K562 (cell line): ENCODE data around the gene SMAD4. TPM values are rescaled to one million over a fixed set of nuclear protein-coding genes. Genes with fewer than 3 reads are reported as not detected.

Source experiments
- ATAC-seq: fragments of 200-7000 bp; cut with Tn5 transposase; 3 replicates; pipeline ENCODE4 v1.9.1; 2020; ENCODE audit warnings: moderate library complexity
- BruUV-seq: library from RNA; stranded (reverse); fragments of 400-500 nt; replicated peaks from 2 replicates; lab custom pipeline; 2021; lab: Mats Ljungman, UMichigan
- CTCF ChIA-PET: fragments of 300-600 bp; formaldehyde crosslinking; extraction: SDS; loops from one replicate; lab custom pipeline; 2021; ENCODE audit warnings: low intra/inter-chr PET ratio; lab: Yijun Ruan, JAX
- POLR2A ChIA-PET: fragments of 300-600, 350-650 bp; sonication (Branson Sonifier 250); formaldehyde crosslinking; extraction: SDS; loops from one replicate; lab custom pipeline; 2021; ENCODE audit warnings: antibody characterized with exemption, inconsistent platforms; lab: Yijun Ruan, JAX
- DNase-seq, 4 experiments: peaks; one replicate each; pipeline versions ENCODE4 v3.0.0 to v3.0.0-alpha.2; 2011 to 2018; ENCODE audit warnings: low spot score in 3 of 4, mixed read lengths in 3 of 4; ENCODE audit errors: extremely low read depth in 1 of 4
- FAIRE-seq: peaks from 2 replicates; lab custom pipeline; 2011; peaks lifted over from hg19 to GRCh38; lab: Jason Lieb, UNC
- H2AFZ ChIP-seq: 2 replicates; pipeline ENCODE4 v1.6.0; 2011; ENCODE audit warnings: low read depth, low read length, control low read depth, inconsistent platforms
- H3K27ac ChIP-seq: fragments of 200-600 bp; 3 replicates; pipeline ENCODE4 v1.8.0; 2011; ENCODE audit warnings: low read depth, mild to moderate bottlenecking, control low read depth, inconsistent platforms, low read length, moderate library complexity, mixed read lengths; ENCODE audit errors: extremely low read depth
- H3K27me3 ChIP-seq, 2 experiments: fragments of 300-600 bp in 1 of 2; 2 replicates in 1 of 2; 3 replicates in 1 of 2; pipeline versions ENCODE4 v1.6.0 to v1.8.0; 2011; ENCODE audit warnings: inconsistent platforms in 2 of 2, low read length in 2 of 2, mild to moderate bottlenecking in 1 of 2, mixed read lengths in 1 of 2, moderate library complexity in 1 of 2; ENCODE audit not compliant: control insufficient read depth in 2 of 2, insufficient read depth in 2 of 2
- H3K36me3 ChIP-seq: fragments of 300-600 bp; 3 replicates; pipeline ENCODE4 v1.8.0; 2011; ENCODE audit warnings: mild to moderate bottlenecking, low read length, inconsistent platforms; ENCODE audit not compliant: control insufficient read depth, insufficient read depth
- H3K4me1 ChIP-seq, 2 experiments: fragments of 200-600 bp in 1 of 2; replicated peaks in 1 of 2; 2 replicates in 1 of 2; 3 replicates in 1 of 2; pipeline versions ENCODE4 v1.5.1 to v1.8.0; 2011; ENCODE audit warnings: inconsistent platforms in 2 of 2, low read length in 2 of 2, mild to moderate bottlenecking in 1 of 2, mixed read lengths in 1 of 2, moderate library complexity in 1 of 2; ENCODE audit not compliant: control insufficient read depth in 2 of 2, insufficient read depth in 2 of 2
- H3K4me2 ChIP-seq: 2 replicates; pipeline ENCODE4 v1.6.1; 2011; ENCODE audit warnings: low read length, control low read depth, inconsistent platforms, mixed read lengths; ENCODE audit not compliant: insufficient read depth
- H3K4me3 ChIP-seq: fragments of 200-600 bp; sonication (generic), shearing (Covaris generic); 2 replicates; pipeline ENCODE4 v1.5.1; 2016; ENCODE audit warnings: control low read depth, inconsistent platforms
- H3K79me2 ChIP-seq: fragments of 200-600 bp; 3 replicates; pipeline ENCODE4 v1.8.0; 2011; ENCODE audit warnings: low read length, inconsistent platforms; ENCODE audit not compliant: control insufficient read depth, insufficient read depth
- H3K9ac ChIP-seq, 2 experiments: 2 replicates each; pipeline versions ENCODE4 v1.6.0 to v1.6.1; 2011; ENCODE audit warnings: low read depth in 2 of 2, low read length in 2 of 2, control low read depth in 1 of 2, inconsistent platforms in 1 of 2, mild to moderate bottlenecking in 1 of 2, mixed read lengths in 1 of 2; ENCODE audit not compliant: insufficient read depth in 1 of 2
- H3K9me1 ChIP-seq: one replicate; pipeline ENCODE4 v1.6.0; 2011; ENCODE audit warnings: inconsistent platforms, mild to moderate bottlenecking, low read length, moderate library complexity; ENCODE audit not compliant: control insufficient read depth, insufficient read depth
- H3K9me3 ChIP-seq: replicated peaks from 2 replicates; pipeline ENCODE4 v1.5.1; 2011; ENCODE audit warnings: low read depth, low read length, inconsistent platforms; ENCODE audit not compliant: control insufficient read depth, insufficient read depth
- H4K20me1 ChIP-seq: replicated peaks from 2 replicates; pipeline ENCODE4 v1.6.1; 2011; ENCODE audit warnings: low read length, inconsistent platforms, mixed read lengths; ENCODE audit not compliant: control insufficient read depth, insufficient read depth
- CEBPG ChIP-seq, 3 experiments: fragments of 200-800 bp in 1 of 3; sonication (Bioruptor generic) in 1 of 3; sonication (generic) in 1 of 3; formaldehyde crosslinking in 1 of 3; IDR thresholded peaks in 2 of 3; conservative IDR thresholded peaks in 1 of 3; 2 replicates each; pipeline versions ENCODE4 v1.6.1 to v1.8.0; 2016 to 2022; ENCODE audit warnings: missing compliant biosample characterization in 2 of 3, missing genetic modification characterization in 2 of 3, mild to moderate bottlenecking in 1 of 3, missing genetic modification reagents in 1 of 3
- KDM2B ChIP-seq: fragments of 250-450 bp; sonication (Bioruptor Pico); IDR thresholded peaks from 2 replicates; pipeline ENCODE4 v1.8.0; 2021; ENCODE audit warnings: mild to moderate bottlenecking, moderate library complexity
- MECOM ChIP-seq: fragments of 250-450 bp; sonication (Bioruptor Pico); IDR thresholded peaks from 2 replicates; pipeline ENCODE4 v1.8.0; 2022; ENCODE audit warnings: inconsistent platforms
- SMARCE1 ChIP-seq: fragments of 450-650 bp; IDR thresholded peaks from 2 replicates; pipeline ENCODE4 v1.7.1; 2016; ENCODE audit warnings: mild to moderate bottlenecking
- ZBTB26 ChIP-seq: fragments of 450-650 bp; formaldehyde crosslinking; IDR thresholded peaks from 2 replicates; pipeline ENCODE4 v1.4.0; 2022; ENCODE audit warnings: missing genetic modification characterization
- ZBTB40 ChIP-seq, 2 experiments: fragments of 450-650 bp in 1 of 2; sonication (generic) in 1 of 2; formaldehyde crosslinking in 1 of 2; IDR thresholded peaks; 2 replicates each; pipeline versions ENCODE4 v1.7.1 to v1.9.0; 2016 to 2022; ENCODE audit warnings: inconsistent platforms in 1 of 2, mild to moderate bottlenecking in 1 of 2, missing genetic modification reagents in 1 of 2
- ZNF184 ChIP-seq: sonication (generic); formaldehyde crosslinking; IDR thresholded peaks from 2 replicates; pipeline ENCODE4 v1.5.0; 2020; ENCODE audit warnings: missing genetic modification reagents
- ZNF507 ChIP-seq: conservative IDR thresholded peaks from 2 replicates; pipeline ENCODE4 v1.6.1; 2017; ENCODE audit warnings: missing genetic modification characterization, missing compliant biosample characterization
- ZNF551 ChIP-seq: fragments of 250-450 bp; sonication (Bioruptor Pico); IDR thresholded peaks from 2 replicates; pipeline ENCODE4 v1.5.0; 2021; ENCODE audit warnings: mild to moderate bottlenecking, moderate library complexity
- WGBS: fragments of 100-300 bp; shearing (Covaris generic); methylation state at CpG from one replicate; pipeline ENCODE4 v1.1.6; 2016; ENCODE audit warnings: low coverage, mixed read lengths; ENCODE audit not compliant: insufficient coverage; ENCODE audit errors: missing lambda C conversion rate; 5-methylcytosine and 5-hydroxymethylcytosine counted together
- in situ Hi-C: fragments of 300-500 bp; cut with MboI; formaldehyde crosslinking; loops from 4 replicates; pipeline ENCODE4 v1.15.0; 2018; ENCODE audit warnings: inconsistent platforms, mixed read lengths
- intact Hi-C: fragments of 100-400 bp; cut with micrococcal nuclease; formaldehyde crosslinking; loops from 2 replicates; pipeline ENCODE4 v1.14.2; 2022
- polyA plus RNA-seq, 8 experiments: library from polyadenylated mRNA; depleted of rRNA in 4 of 8; stranded (reverse) in 5 of 8; unstranded in 3 of 8; fragments of >200 nt; fragmentation: Nextera tagmentation in 2 of 8; fragmentation: Illumina TruSeq in 1 of 8; extraction: Ambion mirVana in 2 of 8; extraction: Trizol in 1 of 8; gene quantifications; 2 replicates each; pipeline versions ENCODE4 v1.2.1 to v1.2.3, GENCODE V29; 2011 to 2014; ENCODE audit warnings: inconsistent platforms in 1 of 8, missing spikeins in 1 of 8
- total RNA-seq, 7 experiments: library from RNA; depleted of rRNA in 6 of 7; stranded (reverse); fragments of >200 nt in 6 of 7; fragmentation: Illumina TruSeq in 2 of 7; extraction: Trizol in 2 of 7; gene quantifications; 2 replicates each; pipeline versions ENCODE4 v1.2.1 to v1.2.3, GENCODE V29; 2011 to 2021; ENCODE audit warnings: low replicate concordance in 1 of 7

Gene SMAD4
- total and polyA plus RNA-seq, 9 of the 15 experiments (the other 6 are each of a cell fraction or from before 2014, with no cell fraction given): 5.7 to 55.0 (median 39.4) TPM

GRCh38 chr18:51006948-51007789 lies 22.8 kb upstream of the SMAD4 start:
- Histone ChIP-seq H3K9ac (no peak overlapping the region; a peak in 1 of 4 replicates), H3K79me2 (no peaks in the 10 kb centered on the region), H3K4me2 (peak overlapping the region; percentile 46), H3K9me1 (no peaks in the 10 kb centered on the region), H3K27ac (peak overlapping the region; percentile 28; the same call in 1 of the 3 replicates), H3K4me3 (no peak overlapping the region), H3K9me3 (no peaks in the 10 kb centered on the region), H4K20me1 (no peaks in the 10 kb centered on the region), H3K4me1 (peaks cover 5 to 20% of the 10 kb centered on the region in 2 experiments; a peak in 3 of 5 replicates), H2AFZ (peak overlapping the region; percentile 31; the same call in 1 of the 2 replicates), H3K27me3 (no peaks in the 10 kb centered on the region), H3K36me3 (no peaks in the 10 kb centered on the region)
- intact Hi-C loops: loop anchor here (1.0 to 10.0 kb wide), 2 partner anchors 132 to 187 kb away; partner anchors contain the start of genes ME2 and MRO
- CTCF ChIA-PET: no interaction called here
- ATAC-seq (peak; percentile 90), DNase-seq (peak in 2 of 4 experiments; percentile 68 to 85), FAIRE-seq (no peak)
- 5% methylated on average over 5 of the region's 13 CpGs for WGBS
- in situ Hi-C loops: no loop called here
- POLR2A ChIA-PET: interaction anchor here (0.9 to 1.4 kb wide), 3 partner anchors 10 to 22 kb away, joined by 4 to 5 read pairs (median 5); partner anchors contain the start of gene SMAD4
- BruUV-seq: no TSS peak
- TF ChIP-seq SMARCE1 (0 out of 2 replicates have a peak, but pooled peaks have one; percentile 31), ZNF551 (CRISPR knock-in tag) (no peak), ZNF507 (tag) (no peak), KDM2B (CRISPR knock-in tag) (no peak), ZNF184 (CRISPR knock-in tag) (no peak), ZBTB26 (CRISPR knock-in tag) (no peak), MECOM (CRISPR knock-in tag) (no peak), CEBPG (CRISPR knock-in tag; IDR thresholded peaks at IDR 0.05) (no peak), CEBPG (tag; conservative IDR thresholded peaks at IDR 0.05 in 1 of 2, IDR thresholded peaks at IDR 0.05 in 1 of 2) (peak in 1 of 2 experiments; percentile 34; a peak in 1 of 4 replicates), ZBTB40 (IDR thresholded peaks at IDR 0.05) (no peak), ZBTB40 (CRISPR knock-in tag; IDR thresholded peaks at IDR 0.05) (no peak)
